IMR-90 (cell line): ENCODE measurements around the gene ANKRD11.

Experiments used
- CEBPB ChIP-seq: IDR thresholded peaks from 2 replicates; pipeline ENCODE4 v1.6.1; 2012; ENCODE audit warnings: low read depth, low read length, improper control_type of control experiment
- CHD1 ChIP-seq: IDR thresholded peaks from 2 replicates; pipeline ENCODE4 v1.6.1; 2012; ENCODE audit warnings: low read depth, low read length, improper control_type of control experiment
- CTCF ChIP-seq: conservative IDR thresholded peaks from 2 replicates; pipeline ENCODE4 v1.5.1; 2012; ENCODE audit warnings: mild to moderate bottlenecking, low read depth, low read length, improper control_type of control experiment
- ELK1 ChIP-seq: fragments of 150-350 bp; IDR thresholded peaks from 2 replicates; pipeline ENCODE4 v1.6.1; 2016; ENCODE audit warnings: low read depth, mild to moderate bottlenecking, low read length, moderate library complexity, borderline replicate concordance
- MAFK ChIP-seq: IDR thresholded peaks from 2 replicates; pipeline ENCODE4 v1.6.1; 2012; ENCODE audit warnings: low read depth, low read length, improper control_type of control experiment
- MAZ ChIP-seq: IDR thresholded peaks from 2 replicates; pipeline ENCODE4 v1.6.1; 2012; ENCODE audit warnings: low read depth, mild to moderate bottlenecking, low read length, improper control_type of control experiment, moderate library complexity, borderline replicate concordance
- MXI1 ChIP-seq: IDR thresholded peaks from 2 replicates; pipeline ENCODE4 v1.6.1; 2012; ENCODE audit warnings: low read depth, mild to moderate bottlenecking, low read length, moderate library complexity, borderline replicate concordance
- POLR2A ChIP-seq: IDR thresholded peaks from 2 replicates; pipeline ENCODE4 v1.6.1; 2012; ENCODE audit warnings: mild to moderate bottlenecking, low read depth, low read length
- RAD21 ChIP-seq: IDR thresholded peaks from 2 replicates; pipeline ENCODE4 v1.6.1; 2012; ENCODE audit warnings: low read length, improper control_type of control experiment
- RCOR1 ChIP-seq: IDR thresholded peaks from 2 replicates; pipeline ENCODE4 v1.6.1; 2012; ENCODE audit warnings: mild to moderate bottlenecking, low read length, improper control_type of control experiment; ENCODE audit not compliant: insufficient replicate concordance
- RFX5 ChIP-seq: IDR thresholded peaks from 2 replicates; pipeline ENCODE4 v1.8.0; 2012; ENCODE audit warnings: low read depth, mild to moderate bottlenecking, low read length, moderate library complexity
- SMC3 ChIP-seq: fragments of 150-350 bp; IDR thresholded peaks from 2 replicates; pipeline ENCODE4 v1.6.1; 2016; ENCODE audit warnings: low read depth, mild to moderate bottlenecking, antibody characterized with exemption, low read length, moderate library complexity
- USF2 ChIP-seq: fragments of 150-350 bp; IDR thresholded peaks from 2 replicates; pipeline ENCODE4 v1.6.1; 2017; ENCODE audit warnings: mild to moderate bottlenecking, antibody characterized with exemption, low read length, low read depth

GRCh38 chr16:89448656-89449055 is 41.7 kb downstream of the ANKRD11 start:
- no peak for TF ChIP-seq CTCF
- no peak for TF ChIP-seq POLR2A
- TF ChIP-seq SMC3 = no peak
- TF ChIP-seq MAFK = no peak
- TF ChIP-seq RFX5 = no peak
- TF ChIP-seq MXI1 = no peak
- no peak for TF ChIP-seq MAZ
- TF ChIP-seq USF2 = no peak
- no peak for TF ChIP-seq ELK1
- TF ChIP-seq RAD21 = no peak
- no peak for TF ChIP-seq CHD1
- TF ChIP-seq RCOR1 = no peak
- TF ChIP-seq CEBPB = no peak
